ENCODE results near the gene AURKAIP1. TPM values are rescaled to one million over a fixed set of nuclear protein-coding genes. Genes with fewer than 3 reads are reported as not detected.

Gene AURKAIP1
- total and polyA plus RNA-seq, 9 of the 15 experiments (the other 6 are each of a cell fraction or from before 2014, with no cell fraction given) = 7.8 to 478 (median 92.0) TPM

GRCh38 chr1:1399187-1399871 lies 24.3 kb upstream of the AURKAIP1 start, which contains the start of gene CCNL2 (continued):
- TF ChIP-seq, protein P1, sequence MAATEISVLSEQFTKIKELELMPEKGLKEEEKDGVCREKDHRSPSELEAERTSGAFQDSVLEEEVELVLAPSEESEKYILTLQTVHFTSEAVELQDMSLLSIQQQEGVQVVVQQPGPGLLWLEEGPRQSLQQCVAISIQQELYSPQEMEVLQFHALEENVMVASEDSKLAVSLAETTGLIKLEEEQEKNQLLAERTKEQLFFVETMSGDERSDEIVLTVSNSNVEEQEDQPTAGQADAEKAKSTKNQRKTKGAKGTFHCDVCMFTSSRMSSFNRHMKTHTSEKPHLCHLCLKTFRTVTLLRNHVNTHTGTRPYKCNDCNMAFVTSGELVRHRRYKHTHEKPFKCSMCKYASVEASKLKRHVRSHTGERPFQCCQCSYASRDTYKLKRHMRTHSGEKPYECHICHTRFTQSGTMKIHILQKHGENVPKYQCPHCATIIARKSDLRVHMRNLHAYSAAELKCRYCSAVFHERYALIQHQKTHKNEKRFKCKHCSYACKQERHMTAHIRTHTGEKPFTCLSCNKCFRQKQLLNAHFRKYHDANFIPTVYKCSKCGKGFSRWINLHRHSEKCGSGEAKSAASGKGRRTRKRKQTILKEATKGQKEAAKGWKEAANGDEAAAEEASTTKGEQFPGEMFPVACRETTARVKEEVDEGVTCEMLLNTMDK (IDR thresholded peaks at IDR 0.05; ENCODE audit: borderline replicate concordance, insufficient read depth, low read depth, low read length, poor library complexity, severe bottlenecking) = peak; percentile 99
- TF ChIP-seq CTBP1 (IDR thresholded peaks at IDR 0.05; ENCODE audit: borderline replicate concordance) = peak; percentile 93
- TF ChIP-seq RBM15 (IDR thresholded peaks at IDR 0.05; ENCODE audit: insufficient read depth, low read length) = no peak
- peak; percentile 93; the same call in 1 of the 2 replicates for TF ChIP-seq SREBF2 (CRISPR knock-in tag; IDR thresholded peaks at IDR 0.05)
- TF ChIP-seq BRCA1 (IDR thresholded peaks at IDR 0.05) = no peak
- no peak for TF ChIP-seq BRCA1 (CRISPR knock-in tag; IDR thresholded peaks at IDR 0.05)
- no peak for TF ChIP-seq NFATC3 (IDR thresholded peaks at IDR 0.05)
- no peak for TF ChIP-seq MAFK (IDR thresholded peaks at IDR 0.05; ENCODE audit: low read length)
- TF ChIP-seq, protein P2, sequence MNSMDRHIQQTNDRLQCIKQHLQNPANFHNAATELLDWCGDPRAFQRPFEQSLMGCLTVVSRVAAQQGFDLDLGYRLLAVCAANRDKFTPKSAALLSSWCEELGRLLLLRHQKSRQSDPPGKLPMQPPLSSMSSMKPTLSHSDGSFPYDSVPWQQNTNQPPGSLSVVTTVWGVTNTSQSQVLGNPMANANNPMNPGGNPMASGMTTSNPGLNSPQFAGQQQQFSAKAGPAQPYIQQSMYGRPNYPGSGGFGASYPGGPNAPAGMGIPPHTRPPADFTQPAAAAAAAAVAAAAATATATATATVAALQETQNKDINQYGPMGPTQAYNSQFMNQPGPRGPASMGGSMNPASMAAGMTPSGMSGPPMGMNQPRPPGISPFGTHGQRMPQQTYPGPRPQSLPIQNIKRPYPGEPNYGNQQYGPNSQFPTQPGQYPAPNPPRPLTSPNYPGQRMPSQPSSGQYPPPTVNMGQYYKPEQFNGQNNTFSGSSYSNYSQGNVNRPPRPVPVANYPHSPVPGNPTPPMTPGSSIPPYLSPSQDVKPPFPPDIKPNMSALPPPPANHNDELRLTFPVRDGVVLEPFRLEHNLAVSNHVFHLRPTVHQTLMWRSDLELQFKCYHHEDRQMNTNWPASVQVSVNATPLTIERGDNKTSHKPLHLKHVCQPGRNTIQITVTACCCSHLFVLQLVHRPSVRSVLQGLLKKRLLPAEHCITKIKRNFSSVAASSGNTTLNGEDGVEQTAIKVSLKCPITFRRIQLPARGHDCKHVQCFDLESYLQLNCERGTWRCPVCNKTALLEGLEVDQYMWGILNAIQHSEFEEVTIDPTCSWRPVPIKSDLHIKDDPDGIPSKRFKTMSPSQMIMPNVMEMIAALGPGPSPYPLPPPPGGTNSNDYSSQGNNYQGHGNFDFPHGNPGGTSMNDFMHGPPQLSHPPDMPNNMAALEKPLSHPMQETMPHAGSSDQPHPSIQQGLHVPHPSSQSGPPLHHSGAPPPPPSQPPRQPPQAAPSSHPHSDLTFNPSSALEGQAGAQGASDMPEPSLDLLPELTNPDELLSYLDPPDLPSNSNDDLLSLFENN (IDR thresholded peaks at IDR 0.05; ENCODE audit: low read depth in 2 of 2, low read length in 2 of 2) = no peak
- TF ChIP-seq ZNF778 (CRISPR knock-in tag; IDR thresholded peaks at IDR 0.05) = no peak
- TF ChIP-seq PHB (CRISPR knock-in tag; IDR thresholded peaks at IDR 0.05) = no peak
- peak; percentile 16; the same call in 1 of the 2 replicates for TF ChIP-seq STAT5A (IDR thresholded peaks at IDR 0.05; ENCODE audit: borderline replicate concordance, low read length)
- TF ChIP-seq ZNF316 (IDR thresholded peaks at IDR 0.05) = no peak
- TF ChIP-seq ZNF121 (CRISPR knock-in tag; conservative IDR thresholded peaks at IDR 0.05) = no peak
- TF ChIP-seq PRMT5 (CRISPR knock-in tag; IDR thresholded peaks at IDR 0.05) = no peak
- no peak for TF ChIP-seq ESRRB (CRISPR knock-in tag; IDR thresholded peaks at IDR 0.05; ENCODE audit: borderline replicate concordance)
- no peak for TF ChIP-seq SNAPC5 (CRISPR knock-in tag; IDR thresholded peaks at IDR 0.05)
- peak; percentile 61 to 78; a peak in 3 of 4 replicates for TF ChIP-seq FOXK2 (conservative IDR thresholded peaks at IDR 0.05 in 1 of 2, IDR thresholded peaks at IDR 0.05 in 1 of 2; ENCODE audit: low read depth in 2 of 2)
- TF ChIP-seq, protein P3, sequence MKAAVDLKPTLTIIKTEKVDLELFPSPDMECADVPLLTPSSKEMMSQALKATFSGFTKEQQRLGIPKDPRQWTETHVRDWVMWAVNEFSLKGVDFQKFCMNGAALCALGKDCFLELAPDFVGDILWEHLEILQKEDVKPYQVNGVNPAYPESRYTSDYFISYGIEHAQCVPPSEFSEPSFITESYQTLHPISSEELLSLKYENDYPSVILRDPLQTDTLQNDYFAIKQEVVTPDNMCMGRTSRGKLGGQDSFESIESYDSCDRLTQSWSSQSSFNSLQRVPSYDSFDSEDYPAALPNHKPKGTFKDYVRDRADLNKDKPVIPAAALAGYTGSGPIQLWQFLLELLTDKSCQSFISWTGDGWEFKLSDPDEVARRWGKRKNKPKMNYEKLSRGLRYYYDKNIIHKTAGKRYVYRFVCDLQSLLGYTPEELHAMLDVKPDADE (conservative IDR thresholded peaks at IDR 0.05; ENCODE audit: control insufficient read depth, low read depth, low read length) = peak; percentile 84
- peak; percentile 60; the same call in 1 of the 2 replicates for TF ChIP-seq GTF2E2 (tag; IDR thresholded peaks at IDR 0.05)
- TF ChIP-seq, protein P4, sequence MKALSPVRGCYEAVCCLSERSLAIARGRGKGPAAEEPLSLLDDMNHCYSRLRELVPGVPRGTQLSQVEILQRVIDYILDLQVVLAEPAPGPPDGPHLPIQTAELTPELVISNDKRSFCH (CRISPR knock-in tag; IDR thresholded peaks at IDR 0.05) = no peak
- TF ChIP-seq, protein P4 (tag; IDR thresholded peaks at IDR 0.05) = no peak; the same call in 1 of the 2 replicates

Data from K562 (cell line).